HepG2 (cell line): ENCODE results near the gene GOT2. TPM values are rescaled to one million over a fixed set of nuclear protein-coding genes. Genes with fewer than 3 reads are reported as not detected.

Experiments used
- ATAC-seq: fragments of 200-7000 bp; cut with Tn5 transposase; 3 replicates; pipeline ENCODE4 v1.9.1; 2020; ENCODE audit warnings: mild to moderate bottlenecking, moderate library complexity
- BruUV-seq: library from RNA; stranded (reverse); fragments of 400-500 nt; replicated peaks from 2 replicates; lab custom pipeline; 2021; lab: Mats Ljungman, UMichigan
- CTCF ChIA-PET: fragments of 300-600 bp; formaldehyde crosslinking; extraction: SDS; loops from one replicate; lab custom pipeline; 2021; ENCODE audit warnings: low total read pairs, inconsistent platforms, low intra/inter-chr PET ratio; lab: Yijun Ruan, JAX
- POLR2A ChIA-PET: fragments of 350-600 bp; sonication (Branson Sonifier 250); formaldehyde crosslinking; loops from one replicate; lab custom pipeline; 2020; ENCODE audit warnings: antibody characterized with exemption, inconsistent platforms; lab: Yijun Ruan, JAX
- DNase-seq: peaks from one replicate; pipeline ENCODE4 v3.0.0-alpha.2; 2015; ENCODE audit warnings: low spot score
- FAIRE-seq: peaks from 3 replicates; lab custom pipeline; 2011; peaks lifted over from hg19 to GRCh38; lab: Jason Lieb, UNC
- H2AFZ ChIP-seq: one replicate; pipeline ENCODE4 v1.6.1; 2011; ENCODE audit warnings: low read length, inconsistent platforms
- H3K27ac ChIP-seq: fragments of 300-600 bp; 3 replicates; pipeline ENCODE4 v1.8.0; 2011; ENCODE audit warnings: mixed run types, mild to moderate bottlenecking, mixed read lengths, low read length, inconsistent platforms; ENCODE audit not compliant: insufficient read depth; ENCODE audit errors: extremely low read length
- H3K27me3 ChIP-seq, 2 experiments: fragments of 200-600 bp in 1 of 2; 2 replicates in 1 of 2; 3 replicates in 1 of 2; pipeline versions ENCODE4 v1.6.0 to v1.8.0; 2011; ENCODE audit warnings: low read length in 2 of 2, mild to moderate bottlenecking in 2 of 2, moderate library complexity in 2 of 2, inconsistent platforms in 1 of 2; ENCODE audit not compliant: insufficient read depth in 2 of 2, control insufficient read depth in 1 of 2
- H3K36me3 ChIP-seq, 2 experiments: fragments of 200-600 bp in 1 of 2; replicated peaks in 1 of 2; 2 replicates in 1 of 2; 3 replicates in 1 of 2; pipeline versions ENCODE4 v1.5.1 to v1.8.0; 2011; ENCODE audit warnings: low read length in 2 of 2, inconsistent platforms in 1 of 2; ENCODE audit not compliant: insufficient read depth in 2 of 2, control insufficient read depth in 1 of 2
- H3K4me1 ChIP-seq: 2 replicates; pipeline ENCODE4 v1.5.1; 2012; ENCODE audit warnings: low read length, inconsistent platforms; ENCODE audit not compliant: insufficient read depth
- H3K4me2 ChIP-seq: 2 replicates; pipeline ENCODE4 v1.6.0; 2011; ENCODE audit warnings: low read depth, low read length, inconsistent platforms
- H3K4me3 ChIP-seq, 3 experiments: fragments of 200-600 bp in 1 of 3; sonication (generic), shearing (Covaris generic) in 1 of 3; replicated peaks in 1 of 3; 2 replicates each; pipeline ENCODE4 v1.5.1; 2011 to 2016; ENCODE audit warnings: low read length in 3 of 3, inconsistent platforms in 2 of 3, low read depth in 2 of 3, mild to moderate bottlenecking in 2 of 3, control low read depth in 1 of 3, mixed read lengths in 1 of 3; ENCODE audit not compliant: insufficient read depth in 1 of 3
- H3K79me2 ChIP-seq: one replicate; pipeline ENCODE4 v1.6.1; 2011; ENCODE audit warnings: low read length, inconsistent platforms; ENCODE audit not compliant: insufficient read depth
- H3K9ac ChIP-seq: 2 replicates; pipeline ENCODE4 v1.6.0; 2011; ENCODE audit warnings: mild to moderate bottlenecking, low read depth, low read length, inconsistent platforms; ENCODE audit not compliant: insufficient read depth
- H3K9me3 ChIP-seq: 2 replicates; pipeline ENCODE4 v1.5.1; 2012; ENCODE audit warnings: mild to moderate bottlenecking, low read length
- H4K20me1 ChIP-seq: 2 replicates; pipeline ENCODE4 v1.6.0; 2011; ENCODE audit warnings: inconsistent platforms, mild to moderate bottlenecking, low read length, moderate library complexity; ENCODE audit not compliant: insufficient read depth
- AGO2 ChIP-seq: fragments of 200-400 bp; formaldehyde crosslinking; optimal IDR thresholded peaks from 2 replicates; pipeline ENCODE3; 2017; ENCODE audit warnings: mild to moderate bottlenecking, low read depth, low read length, moderate library complexity
- FOSL2 ChIP-seq: sonication (generic); formaldehyde crosslinking; IDR thresholded peaks from 2 replicates; pipeline ENCODE4 v1.4.0; 2020; ENCODE audit warnings: missing genetic modification reagents
- FOXP1 ChIP-seq, 2 experiments: fragments of 450-650 bp in 1 of 2; IDR thresholded peaks; 2 replicates each; pipeline ENCODE4 v1.6.1; 2017 to 2018; ENCODE audit warnings: antibody characterized with exemption in 1 of 2
- PAF1 ChIP-seq: IDR thresholded peaks from 2 replicates; pipeline ENCODE4 v1.6.1; 2016; ENCODE audit warnings: missing genetic modification reagents, missing compliant biosample characterization
- TBL1XR1 ChIP-seq: fragments of 150-350 bp; IDR thresholded peaks from 2 replicates; pipeline ENCODE4 v1.6.1; 2014; ENCODE audit warnings: borderline replicate concordance, low read length; ENCODE audit not compliant: partially characterized antibody
- ZNF232 ChIP-seq: sonication (generic); formaldehyde crosslinking; IDR thresholded peaks from 2 replicates; pipeline ENCODE4 v1.4.0; 2020; ENCODE audit warnings: missing genetic modification reagents, borderline replicate concordance
- ZNF781 ChIP-seq: sonication (generic); formaldehyde crosslinking; IDR thresholded peaks from 2 replicates; pipeline ENCODE4 v1.5.1; 2020; ENCODE audit warnings: borderline replicate concordance, mild to moderate bottlenecking, missing genetic modification reagents; ENCODE audit errors: not compliant biosample characterization
- WGBS: methylation state at CpG from one replicate; pipeline ENCODE4 v1.1.6; 2017; ENCODE audit warnings: low lambda C conversion rate; 5-methylcytosine and 5-hydroxymethylcytosine counted together
- in situ Hi-C: cut with HindIII; loops from 2 replicates; pipeline ENCODE4 v1.10.0; 2017; ENCODE audit warnings: low pct_unique_long_range_greater_than_20kb; ENCODE audit not compliant: extremely low pct_ligation_motif_present
- intact Hi-C: fragments of 100-400 bp; cut with micrococcal nuclease; formaldehyde crosslinking; loops from one replicate; pipeline ENCODE4 v1.10.0; 2022; ENCODE audit not compliant: unreplicated experiment
- polyA plus RNA-seq, 8 experiments: library from polyadenylated mRNA; depleted of rRNA in 3 of 8; stranded (reverse) in 7 of 8; unstranded in 1 of 8; fragments of >200 nt; fragmentation: Illumina TruSeq in 4 of 8; extraction: Trizol in 4 of 8; gene quantifications; 2 replicates each; pipeline versions ENCODE4 v1.2.1 to v1.2.3, GENCODE V29; 2011 to 2016; ENCODE audit warnings: low read depth in 4 of 8, missing spikeins in 1 of 8, mixed read lengths in 1 of 8; ENCODE audit not compliant: insufficient read depth in 1 of 8
- total RNA-seq, 5 experiments: library from RNA; depleted of rRNA; stranded (reverse); fragments of >200 nt; fragmentation: Illumina TruSeq; extraction: Trizol; gene quantifications; 2 replicates each; pipeline ENCODE4 v1.2.3, GENCODE V29; 2016; ENCODE audit warnings: low read depth in 1 of 5
- TF ChIP-seq, protein P1 (sequence below): fragments of 450-650 bp; IDR thresholded peaks from 2 replicates; pipeline ENCODE4 v1.6.1; 2017
- TF ChIP-seq, protein P2 (sequence below), 2 experiments: fragments of 450-650 bp in 1 of 2; sonication (generic) in 1 of 2; formaldehyde crosslinking; IDR thresholded peaks; 2 replicates each; pipeline versions ENCODE4 v1.5.0 to v1.8.0; 2020 to 2022; ENCODE audit warnings: mild to moderate bottlenecking in 1 of 2, missing genetic modification reagents in 1 of 2

The GOT2 gene
- total and polyA plus RNA-seq, 2 of the 13 experiments (the other 11 are each of a cell fraction or from before 2014, with no cell fraction given) = 32.6 to 121 TPM

DNA sequence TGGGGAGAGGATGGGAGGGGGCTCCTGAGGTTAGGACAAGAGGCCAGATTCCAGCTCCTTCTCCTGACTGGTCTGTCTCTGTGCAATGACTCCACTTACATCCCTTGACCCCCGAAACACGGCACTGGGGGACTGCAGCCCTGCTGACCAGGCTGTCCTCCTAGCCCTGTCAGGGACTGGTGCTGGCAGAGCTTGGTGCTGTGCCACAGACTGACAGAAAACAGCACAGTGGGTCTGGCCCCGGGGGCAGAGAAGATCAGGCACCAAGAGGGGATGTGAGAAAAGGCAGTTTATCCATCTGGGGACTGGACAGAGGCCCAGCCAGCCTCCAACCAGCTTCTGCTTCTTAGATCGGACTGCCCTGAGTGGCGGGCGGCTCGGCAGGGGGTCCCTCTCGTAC is 68.9 kb downstream of the GOT2 start:
- CTCF ChIA-PET = no interaction called here
- Histone ChIP-seq H3K4me1 (peaks cover 16% of the 10 kb centered on the region), H2AFZ (no peak overlapping the region), H3K79me2 (no peaks in the 10 kb centered on the region), H3K27me3 (no peaks in the 10 kb centered on the region), H3K9me3 (no peaks in the 10 kb centered on the region), H3K9ac (no peak overlapping the region), H3K4me3 (no peak overlapping the region), H3K27ac (no peak overlapping the region), H3K36me3 (peaks cover 0 to 5% of the 10 kb centered on the region in 2 experiments; a peak in 3 of 5 replicates), H3K4me2 (no peak overlapping the region), H4K20me1 (no peaks in the 10 kb centered on the region)
- no TSS peak for BruUV-seq
- FAIRE-seq = no peak
- no peak for DNase-seq
- intact Hi-C loops = no loop called here
- WGBS = 96% methylated on average over 8 of the region's 8 CpGs
- TF ChIP-seq ZNF781 (CRISPR knock-in tag) (no peak), PAF1 (0 out of 2 replicates have a peak, but pooled peaks have one; percentile 66), FOXP1 (IDR thresholded peaks at IDR 0.05) (no peak), FOXP1 (CRISPR knock-in tag; IDR thresholded peaks at IDR 0.05) (no peak), ZNF232 (no peak), FOSL2 (no peak), TBL1XR1 (no peak), AGO2 (peak; percentile 79)
- TF ChIP-seq, protein P1, sequence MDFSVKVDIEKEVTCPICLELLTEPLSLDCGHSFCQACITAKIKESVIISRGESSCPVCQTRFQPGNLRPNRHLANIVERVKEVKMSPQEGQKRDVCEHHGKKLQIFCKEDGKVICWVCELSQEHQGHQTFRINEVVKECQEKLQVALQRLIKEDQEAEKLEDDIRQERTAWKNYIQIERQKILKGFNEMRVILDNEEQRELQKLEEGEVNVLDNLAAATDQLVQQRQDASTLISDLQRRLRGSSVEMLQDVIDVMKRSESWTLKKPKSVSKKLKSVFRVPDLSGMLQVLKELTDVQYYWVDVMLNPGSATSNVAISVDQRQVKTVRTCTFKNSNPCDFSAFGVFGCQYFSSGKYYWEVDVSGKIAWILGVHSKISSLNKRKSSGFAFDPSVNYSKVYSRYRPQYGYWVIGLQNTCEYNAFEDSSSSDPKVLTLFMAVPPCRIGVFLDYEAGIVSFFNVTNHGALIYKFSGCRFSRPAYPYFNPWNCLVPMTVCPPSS = no peak
- TF ChIP-seq, protein P2, sequence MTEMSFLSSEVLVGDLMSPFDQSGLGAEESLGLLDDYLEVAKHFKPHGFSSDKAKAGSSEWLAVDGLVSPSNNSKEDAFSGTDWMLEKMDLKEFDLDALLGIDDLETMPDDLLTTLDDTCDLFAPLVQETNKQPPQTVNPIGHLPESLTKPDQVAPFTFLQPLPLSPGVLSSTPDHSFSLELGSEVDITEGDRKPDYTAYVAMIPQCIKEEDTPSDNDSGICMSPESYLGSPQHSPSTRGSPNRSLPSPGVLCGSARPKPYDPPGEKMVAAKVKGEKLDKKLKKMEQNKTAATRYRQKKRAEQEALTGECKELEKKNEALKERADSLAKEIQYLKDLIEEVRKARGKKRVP (CRISPR knock-in tag; IDR thresholded peaks at IDR 0.05) = no peak
- in situ Hi-C loops = no loop called here
- POLR2A ChIA-PET = interaction anchor here (1.2 kb wide), 1 partner anchor 91 kb away, joined by 4 read pairs; no protein-coding TSS in a partner anchor
- ATAC-seq = no peak
